ENCODE data around the gene FILIP1L. TPM values are rescaled to one million over a fixed set of nuclear protein-coding genes. Genes with fewer than 3 reads are reported as not detected.

Gene FILIP1L
- total RNA-seq, 1 experiment from 2014 or later: 0.07 TPM

- H3K4me1 Mint-ChIP-seq: peaks cover 15 to 19% of the 10 kb centered on the region in 2 experiments
- Histone ChIP-seq H3K4ac (ENCODE audit: low read depth, low read length) (no peak overlapping the region), H3K56ac (ENCODE audit: insufficient read length, low read depth, low read length) (no peak overlapping the region), H3K9me3 (ENCODE audit: control insufficient read depth, low read depth, low read length) (no peaks in the 10 kb centered on the region), H2BK120ac (ENCODE audit: low read depth, low read length, poor library complexity, severe bottlenecking) (no peak overlapping the region), H2BK5ac (ENCODE audit: insufficient read length, low read length) (no peak overlapping the region), H3K14ac (ENCODE audit: insufficient read depth, low read length) (no peak overlapping the region), H2AFZ (ENCODE audit: low read length) (no peak overlapping the region), H3K79me1 (ENCODE audit: insufficient read depth, low read depth, low read length, poor library complexity, severe bottlenecking) (peaks cover 3% of the 10 kb centered on the region), H3K9ac (ENCODE audit: extremely low read depth, insufficient read length, low read length) (no peak overlapping the region), H2BK15ac (ENCODE audit: low read depth, low read length) (no peak overlapping the region), H3K27ac (ENCODE audit: insufficient read length, low read depth, low read length) (no peak overlapping the region), H3K23ac (ENCODE audit: insufficient read length, low read depth, low read length) (no peak overlapping the region), H4K8ac (replicated peaks; ENCODE audit: insufficient read length, low read depth, low read length) (no peak overlapping the region), H3K18ac (ENCODE audit: insufficient read length, low read depth, low read length) (no peak overlapping the region), H3T11ph (ENCODE audit: low read length) (no peak overlapping the region), H3K4me2 (ENCODE audit: insufficient read depth, insufficient read length, low read length) (no peak overlapping the region), H4K20me1 (ENCODE audit: control insufficient read depth, insufficient read depth, insufficient read length) (no peaks in the 10 kb centered on the region), H2BK20ac (ENCODE audit: low read depth, low read length, poor library complexity, severe bottlenecking) (no peak overlapping the region), H4K91ac (ENCODE audit: insufficient read length, low read depth, low read length) (no peak overlapping the region), H3K79me2 (ENCODE audit: insufficient read depth, low read length) (no peaks in the 10 kb centered on the region), H2AK5ac (ENCODE audit: insufficient read length, low read length) (no peak overlapping the region), H3K4me1 (ENCODE audit: insufficient read depth, low read length) (peaks cover 4% of the 10 kb centered on the region), H2BK12ac (ENCODE audit: insufficient read length, low read depth, low read length) (no peak overlapping the region), H3K27me3 (ENCODE audit: insufficient read depth, low read length) (no peaks in the 10 kb centered on the region), H4K5ac (ENCODE audit: insufficient read length, low read depth, low read length) (no peak overlapping the region), H3K23me2 (ENCODE audit: insufficient read length, low read depth, low read length, poor library complexity, severe bottlenecking) (no peaks in the 10 kb centered on the region)
- H3K9me3 Mint-ChIP-seq: peaks cover 3 to 6% of the 10 kb centered on the region in 2 experiments; a peak in 2 of 5 replicates
- no CpG with 5 or more reads among the region's 1 CpG for WGBS (ENCODE audit: extremely low coverage, insufficient read length, low lambda C conversion rate)
- no peaks in the 10 kb centered on the region for H3K27me3 Mint-ChIP-seq (ENCODE audit: low read depth)
- H3K4me3 Mint-ChIP-seq: no peak overlapping the region
- H3K36me3 Mint-ChIP-seq (ENCODE audit: insufficient read depth in 1 of 3, low read depth in 3 of 3): peaks cover 0 to 5% (median 4%) of the 10 kb centered on the region in 3 experiments; a peak in 4 of 7 replicates
- TF ChIP-seq CTCF (conservative IDR thresholded peaks at IDR 0.05): no peak
- no peak for DNase-seq
- H3K27ac Mint-ChIP-seq: no peak overlapping the region; a peak in 1 of 7 replicates
Measured at GRCh38 chr3:100010087-100010417, 104.2 kb downstream of the FILIP1L start.
